ENCODE data around the gene EHMT2.

- TF ChIP-seq CTCF (IDR thresholded peaks at IDR 0.05; ENCODE audit: extremely low read depth in 1 of 2, insufficient read depth in 1 of 2, low read depth in 1 of 2, low read length in 2 of 2), result no peak
- TF ChIP-seq POLR2A (IDR thresholded peaks at IDR 0.05; ENCODE audit: low read depth, low read length), result no peak
- TF ChIP-seq EZH2 (IDR thresholded peaks at IDR 0.05; ENCODE audit: borderline replicate concordance, low read depth, low read length, severe bottlenecking), result no peak
- no peak for TF ChIP-seq POLR2AphosphoS5 (IDR thresholded peaks at IDR 0.05; ENCODE audit: insufficient read depth, low read depth, low read length)
Measured at GRCh38 chr6:31896856-31897611, 464 bp downstream of the EHMT2 start.
